Measurements from ENCODE around the gene MAPKAP1. TPM values are rescaled to one million over a fixed set of nuclear protein-coding genes. Genes with fewer than 3 reads are reported as not detected.

The MAPKAP1 gene
- polyA plus RNA-seq, 1 donor from 2014 or later: 57.5 TPM

- Histone ChIP-seq H3K9me3 (ENCODE audit: low read length) (no peaks in the 10 kb centered on the region), H3K36me3 (ENCODE audit: insufficient read depth, low read length) (no peaks in the 10 kb centered on the region), H3K4me2 (ENCODE audit: low read length) (no peak overlapping the region), H2AFZ (ENCODE audit: low read depth, low read length) (no peak overlapping the region), H3K27me3 (ENCODE audit: insufficient read depth, low read depth, low read length) (no peaks in the 10 kb centered on the region), H3K27ac (ENCODE audit: low read length) (no peak overlapping the region), H3K79me2 (replicated peaks; ENCODE audit: insufficient read depth, low read length) (no peaks in the 10 kb centered on the region), H4K20me1 (ENCODE audit: insufficient read depth) (no peaks in the 10 kb centered on the region), H3F3A (ENCODE audit: insufficient read depth, low read length, poor library complexity, severe bottlenecking) (no peaks in the 10 kb centered on the region), H3K4me3 (ENCODE audit: low read length) (no peak overlapping the region), H3K9ac (ENCODE audit: low read length) (no peak overlapping the region), H3K9me2 (ENCODE audit: insufficient read depth, low read length) (no peaks in the 10 kb centered on the region)
- no peak for TF ChIP-seq EZH2 (IDR thresholded peaks at IDR 0.05; ENCODE audit: borderline replicate concordance, insufficient read depth, low read length, poor library complexity, severe bottlenecking)
- TF ChIP-seq SMC3 (conservative IDR thresholded peaks at IDR 0.05; ENCODE audit: poor library complexity): no peak
- TF ChIP-seq EP300 (conservative IDR thresholded peaks at IDR 0.05; ENCODE audit: poor library complexity, severe bottlenecking): no peak
- no peak for TF ChIP-seq RAD21 (conservative IDR thresholded peaks at IDR 0.05)
- no peak for TF ChIP-seq CTCF (IDR thresholded peaks at IDR 0.05; ENCODE audit: poor library complexity, severe bottlenecking)
- no peak for TF ChIP-seq POLR2AphosphoS5 (IDR thresholded peaks at IDR 0.05)
- TF ChIP-seq MXI1 (conservative IDR thresholded peaks at IDR 0.05; ENCODE audit: poor library complexity, severe bottlenecking): no peak
- no peak for TF ChIP-seq TAF1 (IDR thresholded peaks at IDR 0.05; ENCODE audit: low read depth)
- TF ChIP-seq REST (IDR thresholded peaks at IDR 0.05; ENCODE audit: borderline replicate concordance): no peak
Measured at GRCh38 chr9:125651576-125652232, 55.3 kb downstream of the MAPKAP1 start.

GRCh38 chr9:125650271-125650737, 56.7 kb downstream of the MAPKAP1 start:
- Histone ChIP-seq H3F3A (ENCODE audit: insufficient read depth, low read length, poor library complexity, severe bottlenecking) (no peaks in the 10 kb centered on the region), H3K9me2 (ENCODE audit: insufficient read depth, low read length) (no peaks in the 10 kb centered on the region)

More at GRCh38 chr9:125650271-125650737, 56.7 kb downstream of the MAPKAP1 start:
- Histone ChIP-seq H3K27me3 (ENCODE audit: insufficient read depth, low read depth, low read length) (no peaks in the 10 kb centered on the region), H3K27ac (ENCODE audit: low read length) (no peak overlapping the region), H3K79me2 (replicated peaks; ENCODE audit: insufficient read depth, low read length) (no peaks in the 10 kb centered on the region), H2AFZ (ENCODE audit: low read depth, low read length) (no peak overlapping the region), H3K4me3 (ENCODE audit: low read length) (no peak overlapping the region), H3K36me3 (ENCODE audit: insufficient read depth, low read length) (no peaks in the 10 kb centered on the region), H3K4me2 (ENCODE audit: low read length) (no peak overlapping the region), H4K20me1 (ENCODE audit: insufficient read depth) (no peaks in the 10 kb centered on the region), H3K9me3 (ENCODE audit: low read length) (no peaks in the 10 kb centered on the region), H3K9ac (ENCODE audit: low read length) (no peak overlapping the region)
- TF ChIP-seq MXI1 (conservative IDR thresholded peaks at IDR 0.05; ENCODE audit: poor library complexity, severe bottlenecking): no peak
- TF ChIP-seq RAD21 (conservative IDR thresholded peaks at IDR 0.05): no peak
- TF ChIP-seq TAF1 (IDR thresholded peaks at IDR 0.05; ENCODE audit: low read depth): no peak
- no peak for TF ChIP-seq POLR2AphosphoS5 (IDR thresholded peaks at IDR 0.05)
- TF ChIP-seq EZH2 (IDR thresholded peaks at IDR 0.05; ENCODE audit: borderline replicate concordance, insufficient read depth, low read length, poor library complexity, severe bottlenecking): no peak
- no peak for TF ChIP-seq SMC3 (conservative IDR thresholded peaks at IDR 0.05; ENCODE audit: poor library complexity)
- TF ChIP-seq EP300 (conservative IDR thresholded peaks at IDR 0.05; ENCODE audit: poor library complexity, severe bottlenecking): no peak
- TF ChIP-seq CTCF (IDR thresholded peaks at IDR 0.05; ENCODE audit: poor library complexity, severe bottlenecking): no peak
- no peak for TF ChIP-seq REST (IDR thresholded peaks at IDR 0.05; ENCODE audit: borderline replicate concordance)
